Upper lobe of left lung (tissue), 4 donors: ENCODE measurements around the gene BMP8A.

ENCODE experiments used
- EP300 ChIP-seq, 4 donors: sonication (generic); formaldehyde crosslinking; IDR thresholded peaks; one replicate each; pipeline ENCODE4 v1.5.1; 2017; ENCODE audit warnings: antibody characterized with exemption in 4 of 4, control low read depth in 2 of 4
- POLR2A ChIP-seq, 4 donors: fragments of 450-650 bp; IDR thresholded peaks; one replicate each; pipeline ENCODE4 v1.5.1; 2016 to 2017; ENCODE audit warnings: antibody characterized with exemption in 4 of 4, mild to moderate bottlenecking in 2 of 4
- TF ChIP-seq, protein P1 (sequence below), 6 experiments: fragments of 450-650 bp in 4 of 6; fragments of 200-600 bp in 2 of 6; sonication (generic) in 2 of 6; IDR thresholded peaks; one replicate each; pipeline ENCODE4 v1.5.1; 2016 to 2019; ENCODE audit warnings: antibody characterized with exemption in 6 of 6

DNA sequence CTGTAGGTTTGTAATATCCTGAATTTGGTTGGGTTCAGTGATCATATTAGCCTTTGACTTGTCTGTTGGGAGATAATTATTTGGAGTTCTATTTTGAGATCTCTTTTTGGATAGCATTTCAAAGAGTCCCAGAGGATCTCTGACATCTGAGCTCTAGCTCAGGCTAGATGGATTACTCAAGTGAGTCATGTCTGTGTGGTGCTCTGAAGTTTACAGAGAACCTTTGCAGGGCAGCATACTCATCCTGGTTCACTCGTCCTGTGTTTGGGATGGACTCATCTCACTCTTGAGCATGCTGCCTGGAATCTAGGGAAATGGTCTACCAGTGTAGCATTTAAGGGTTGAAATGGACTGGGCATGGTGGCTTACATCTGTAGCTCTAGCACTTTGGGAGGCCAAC, 29.4 kb upstream of the BMP8A start:
- TF ChIP-seq POLR2A (IDR thresholded peaks at IDR 0.05) (no peak), EP300 (IDR thresholded peaks at IDR 0.05) (no peak)
- TF ChIP-seq, protein P1, sequence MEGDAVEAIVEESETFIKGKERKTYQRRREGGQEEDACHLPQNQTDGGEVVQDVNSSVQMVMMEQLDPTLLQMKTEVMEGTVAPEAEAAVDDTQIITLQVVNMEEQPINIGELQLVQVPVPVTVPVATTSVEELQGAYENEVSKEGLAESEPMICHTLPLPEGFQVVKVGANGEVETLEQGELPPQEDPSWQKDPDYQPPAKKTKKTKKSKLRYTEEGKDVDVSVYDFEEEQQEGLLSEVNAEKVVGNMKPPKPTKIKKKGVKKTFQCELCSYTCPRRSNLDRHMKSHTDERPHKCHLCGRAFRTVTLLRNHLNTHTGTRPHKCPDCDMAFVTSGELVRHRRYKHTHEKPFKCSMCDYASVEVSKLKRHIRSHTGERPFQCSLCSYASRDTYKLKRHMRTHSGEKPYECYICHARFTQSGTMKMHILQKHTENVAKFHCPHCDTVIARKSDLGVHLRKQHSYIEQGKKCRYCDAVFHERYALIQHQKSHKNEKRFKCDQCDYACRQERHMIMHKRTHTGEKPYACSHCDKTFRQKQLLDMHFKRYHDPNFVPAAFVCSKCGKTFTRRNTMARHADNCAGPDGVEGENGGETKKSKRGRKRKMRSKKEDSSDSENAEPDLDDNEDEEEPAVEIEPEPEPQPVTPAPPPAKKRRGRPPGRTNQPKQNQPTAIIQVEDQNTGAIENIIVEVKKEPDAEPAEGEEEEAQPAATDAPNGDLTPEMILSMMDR (IDR thresholded peaks at IDR 0.05): no peak
